Stimulated activated CD4-positive, alpha-beta T cell treated with anti-CD3 and anti-CD28 coated beads, Interleukin-15, amount 100 ng/mL, for 24 hours (primary cell): ENCODE data around the gene VPS25.
"Not testable (repeated sequence)": the region's sequence is repeated elsewhere in the genome, so short reads cannot be mapped to it uniquely, and the experiment has no call there.

Source experiments
- DNase-seq: peaks from one replicate; pipeline ENCODE4 v3.0.0-alpha.2; 2020

Gene VPS25

DNA sequence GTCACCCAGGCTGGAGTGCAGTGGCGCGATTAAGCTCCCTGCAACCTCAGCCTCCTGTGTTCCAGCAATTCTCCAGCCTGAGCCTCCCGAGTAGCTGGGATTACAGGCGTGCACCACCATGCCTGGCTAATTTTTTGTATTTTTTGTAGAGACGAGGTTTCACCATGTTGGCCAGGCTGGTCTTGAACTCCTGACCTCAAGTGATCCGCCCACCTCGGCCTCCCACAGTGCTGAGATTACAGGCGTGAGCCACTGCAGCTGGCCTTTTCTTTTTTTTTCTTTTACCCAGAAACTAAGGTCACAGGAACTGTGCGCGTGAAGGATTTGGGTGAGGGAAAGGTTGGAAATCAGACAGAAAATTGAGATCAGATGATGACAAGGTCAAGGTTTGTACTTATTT is 3.3 kb upstream of the VPS25 start:
- not testable (repeated sequence) for DNase-seq

DNA sequence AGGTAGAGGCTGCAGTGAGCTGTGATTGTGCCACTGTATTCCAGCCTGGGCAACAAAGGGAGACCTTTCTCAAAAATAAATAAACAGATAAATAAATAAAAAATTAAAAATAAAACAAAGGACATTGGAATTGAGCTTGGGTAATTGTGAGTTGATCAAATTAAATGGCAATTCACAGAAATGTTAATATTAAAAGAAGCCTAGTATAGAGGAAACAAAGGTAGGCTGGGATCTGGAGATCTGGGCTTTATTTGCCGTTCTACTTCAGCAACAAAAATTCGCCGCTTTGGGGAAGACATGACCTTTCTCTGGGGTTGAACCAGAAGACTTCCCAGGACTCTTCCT is 332 bp upstream of the VPS25 start:
- no peak for DNase-seq

DNA sequence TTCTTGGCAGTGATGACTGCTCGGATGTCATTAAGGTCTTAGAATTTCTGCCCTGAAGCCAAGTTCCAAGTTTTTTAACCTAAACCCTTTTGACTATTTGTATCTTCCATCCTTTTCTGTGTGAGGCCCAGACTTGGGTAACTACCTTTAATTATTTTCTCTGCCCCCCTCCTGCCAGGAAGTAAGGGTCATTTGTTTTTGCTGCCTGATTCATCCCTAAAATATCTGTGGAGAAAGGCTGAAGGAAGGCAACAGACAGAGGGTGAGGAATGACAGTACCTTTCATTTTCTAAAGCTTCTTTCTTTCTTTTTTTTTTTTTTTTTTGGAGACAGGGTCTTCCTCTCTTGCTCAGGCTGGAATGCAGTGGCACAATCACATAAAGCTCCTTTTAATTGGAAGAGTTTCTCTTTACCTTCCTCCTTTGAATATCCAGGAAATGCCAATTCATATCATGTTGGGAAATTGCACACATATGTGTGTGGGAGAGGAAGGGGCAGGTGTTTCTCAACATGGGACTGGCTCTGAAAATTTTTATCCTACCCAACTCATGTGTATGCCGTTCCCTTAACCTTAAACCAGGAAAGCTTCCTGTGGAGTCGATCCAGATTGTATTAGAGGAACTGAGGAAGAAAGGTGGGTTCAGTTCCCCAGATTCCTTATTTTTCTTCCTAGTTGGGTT is 957 bp downstream of the VPS25 start:
- no peak for DNase-seq

DNA sequence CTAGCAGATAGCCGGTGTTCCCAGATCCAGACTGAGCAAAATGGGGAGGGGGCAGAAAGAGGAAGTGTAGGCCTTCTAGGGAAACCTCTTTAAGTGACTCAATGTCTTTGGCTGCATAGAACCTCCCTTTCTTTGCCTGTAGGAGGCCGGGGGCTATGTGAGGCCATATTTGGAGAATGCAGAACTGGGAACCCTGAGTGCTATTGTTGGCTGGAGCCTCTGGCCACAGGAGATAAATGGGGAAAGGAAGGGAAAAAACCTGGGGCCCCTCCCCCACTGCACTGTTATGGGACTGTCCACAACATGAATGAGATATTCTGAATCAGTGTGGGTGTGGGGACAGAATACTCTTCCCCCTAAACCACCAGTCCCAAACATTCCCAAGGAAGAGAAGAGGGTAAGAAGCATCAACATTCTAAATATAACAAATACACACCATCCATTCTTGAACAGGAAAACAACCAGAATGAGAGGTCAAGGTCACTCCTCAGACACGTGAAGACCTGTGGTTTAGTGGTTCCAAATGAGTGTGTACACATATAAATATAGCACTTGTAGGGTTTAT is 2.4 kb downstream of the VPS25 start:
- DNase-seq: no peak

DNA sequence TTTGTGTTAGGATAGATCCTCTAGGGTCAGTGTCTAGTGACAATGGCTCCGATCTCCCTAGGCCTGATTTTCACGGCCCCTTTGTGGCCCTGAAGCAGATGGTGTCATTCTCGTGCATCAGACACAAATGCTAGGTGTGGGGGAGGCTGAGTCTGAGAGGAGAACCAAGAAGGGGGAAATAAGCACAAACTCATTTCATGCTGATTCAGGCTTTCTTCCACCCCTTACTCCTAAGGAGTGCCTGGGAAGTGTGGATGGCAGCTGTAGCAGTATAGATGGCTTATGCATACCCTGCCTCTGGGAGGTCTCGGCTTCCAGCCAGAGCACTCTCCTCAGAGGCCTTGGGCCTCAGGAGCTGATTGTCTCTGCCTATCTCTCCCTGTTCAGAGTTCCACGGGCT is 5.3 kb downstream of the VPS25 start:
- no peak for DNase-seq

DNA sequence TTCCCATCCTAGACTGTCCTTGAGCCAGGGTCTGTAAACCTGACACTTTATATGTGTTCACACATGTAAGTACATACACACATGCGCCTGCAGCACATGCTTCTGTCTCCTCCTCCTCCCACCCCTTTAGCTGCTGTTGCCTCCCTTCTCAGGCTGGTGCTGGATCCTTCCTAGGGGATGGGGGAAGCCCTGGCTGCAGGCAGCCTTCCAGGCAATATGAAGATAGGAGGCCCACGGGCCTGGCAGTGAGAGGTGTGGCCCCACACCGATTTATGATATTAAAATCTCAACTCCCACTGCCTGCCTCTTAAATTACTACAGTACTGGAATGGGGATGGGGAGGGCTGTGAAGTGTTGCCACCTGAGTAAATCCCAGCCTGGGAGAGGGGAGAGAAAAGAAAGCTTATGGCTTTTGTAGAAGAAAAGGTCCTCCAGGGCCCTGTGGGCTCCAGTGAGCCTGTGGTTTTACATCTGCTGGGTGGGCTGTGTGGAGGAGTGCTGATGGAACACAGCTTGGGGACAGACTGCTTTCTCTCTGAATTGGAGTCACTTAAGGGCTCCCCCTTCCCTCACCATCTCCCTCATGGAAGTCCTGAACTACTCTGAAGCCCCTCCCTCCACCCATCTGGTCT is 6.2 kb downstream of the VPS25 start:
- no peak for DNase-seq

DNA sequence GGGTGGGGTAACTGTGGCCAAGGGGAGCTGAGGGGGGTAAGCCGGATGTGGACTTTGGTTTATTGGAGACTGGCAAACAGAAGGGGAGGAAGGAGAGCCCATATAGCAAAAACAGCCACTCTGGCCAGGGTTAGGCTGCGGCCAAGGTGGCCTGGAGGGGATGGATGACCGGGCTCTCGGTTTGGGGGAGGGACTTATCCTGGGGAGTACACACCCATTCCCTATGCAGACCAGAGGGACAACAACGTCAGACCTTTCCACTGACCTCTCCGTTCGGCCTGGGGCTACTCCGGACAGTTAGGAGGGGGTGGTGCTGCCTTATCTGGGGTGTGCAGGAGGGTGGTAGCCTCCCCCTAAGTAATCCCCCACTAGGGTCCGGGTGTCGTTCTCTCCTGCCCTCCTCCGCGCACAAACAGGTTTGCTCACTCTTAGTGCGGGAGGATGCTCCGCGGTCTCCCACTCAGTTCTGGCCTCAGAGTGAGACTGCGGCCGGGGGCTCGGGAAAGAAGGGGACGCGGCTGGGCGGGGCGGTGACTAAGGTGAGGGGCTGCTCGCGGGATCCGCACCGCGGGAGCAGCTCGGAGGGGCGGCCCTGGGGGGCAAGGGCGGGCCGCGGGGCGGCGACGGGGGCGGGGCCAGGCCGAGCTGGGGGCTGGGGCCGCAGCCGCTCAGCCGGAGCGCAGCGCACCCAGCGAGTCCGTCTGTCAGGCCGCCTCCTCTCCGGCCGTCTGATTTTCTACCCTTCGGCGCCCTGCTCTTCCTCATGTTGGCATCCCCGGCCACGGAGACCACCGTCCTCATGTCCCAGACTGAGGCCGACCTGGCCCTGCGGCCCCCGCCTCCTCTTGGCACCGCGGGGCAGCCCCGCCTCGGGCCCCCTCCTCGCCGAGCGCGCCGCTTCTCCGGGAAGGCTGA is 6.9 kb downstream of the VPS25 start, which contains the start of gene WNK4:
Gene WNK4, plus strand, starts transcription at position 675 of the 915 bp plus-strand sequence. Its CDS starts 89 bp downstream, at position 764.
- peak; percentile 16 for DNase-seq

DNA sequence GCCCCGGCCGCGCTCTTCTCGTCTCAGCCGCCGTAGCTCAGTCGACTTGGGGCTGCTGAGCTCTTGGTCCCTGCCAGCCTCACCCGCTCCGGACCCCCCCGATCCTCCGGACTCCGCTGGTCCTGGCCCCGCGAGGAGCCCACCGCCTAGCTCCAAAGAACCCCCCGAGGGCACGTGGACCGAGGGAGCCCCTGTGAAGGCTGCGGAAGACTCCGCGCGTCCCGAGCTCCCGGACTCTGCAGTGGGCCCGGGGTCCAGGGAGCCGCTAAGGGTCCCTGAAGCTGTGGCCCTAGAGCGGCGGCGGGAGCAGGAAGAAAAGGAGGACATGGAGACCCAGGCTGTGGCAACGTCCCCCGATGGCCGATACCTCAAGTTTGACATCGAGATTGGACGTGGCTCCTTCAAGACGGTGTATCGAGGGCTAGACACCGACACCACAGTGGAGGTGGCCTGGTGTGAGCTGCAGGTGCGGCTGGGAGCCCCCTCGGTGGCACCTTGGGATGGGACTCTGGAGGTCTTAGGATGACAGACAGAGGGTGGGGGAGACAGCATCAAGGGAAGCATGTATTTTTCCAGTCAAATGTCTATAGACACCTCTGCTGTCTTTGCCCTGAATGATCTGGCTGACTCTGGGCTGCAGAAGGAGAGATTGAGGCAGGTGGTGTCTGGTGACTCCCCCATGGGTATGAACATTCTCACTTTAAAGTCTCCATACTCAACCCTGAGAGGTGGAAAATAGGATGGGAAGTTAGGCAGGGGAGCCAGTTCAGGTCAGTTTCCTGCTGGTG is 7.8 kb downstream of the VPS25 start:
- no peak for DNase-seq

DNA sequence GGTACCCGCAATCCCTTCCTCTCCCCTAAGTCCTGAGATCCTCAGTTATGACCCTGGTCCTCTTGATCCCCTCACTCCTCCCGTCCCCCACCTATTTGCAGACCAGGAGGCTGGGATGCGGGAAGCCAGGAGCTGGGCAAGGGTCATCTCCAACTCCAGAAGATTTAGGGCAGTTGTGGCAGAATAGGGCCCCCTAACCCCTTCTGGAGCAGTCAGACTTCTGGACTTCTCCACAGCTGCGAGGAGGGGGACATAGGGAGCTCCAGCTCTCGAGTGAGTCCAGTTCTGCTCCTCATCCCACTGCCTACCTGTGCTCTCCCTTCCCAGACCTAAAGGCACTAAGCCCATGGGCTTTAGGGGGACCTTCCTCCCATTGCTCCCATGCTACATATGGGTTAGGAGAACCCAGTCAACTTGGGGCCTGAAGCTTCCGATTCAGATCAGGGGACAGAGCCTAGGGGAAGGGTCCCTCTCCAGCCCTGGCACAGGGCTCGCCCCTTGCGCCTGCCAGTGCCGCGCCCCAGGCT is 8.5 kb downstream of the VPS25 start:
- no peak for DNase-seq

DNA sequence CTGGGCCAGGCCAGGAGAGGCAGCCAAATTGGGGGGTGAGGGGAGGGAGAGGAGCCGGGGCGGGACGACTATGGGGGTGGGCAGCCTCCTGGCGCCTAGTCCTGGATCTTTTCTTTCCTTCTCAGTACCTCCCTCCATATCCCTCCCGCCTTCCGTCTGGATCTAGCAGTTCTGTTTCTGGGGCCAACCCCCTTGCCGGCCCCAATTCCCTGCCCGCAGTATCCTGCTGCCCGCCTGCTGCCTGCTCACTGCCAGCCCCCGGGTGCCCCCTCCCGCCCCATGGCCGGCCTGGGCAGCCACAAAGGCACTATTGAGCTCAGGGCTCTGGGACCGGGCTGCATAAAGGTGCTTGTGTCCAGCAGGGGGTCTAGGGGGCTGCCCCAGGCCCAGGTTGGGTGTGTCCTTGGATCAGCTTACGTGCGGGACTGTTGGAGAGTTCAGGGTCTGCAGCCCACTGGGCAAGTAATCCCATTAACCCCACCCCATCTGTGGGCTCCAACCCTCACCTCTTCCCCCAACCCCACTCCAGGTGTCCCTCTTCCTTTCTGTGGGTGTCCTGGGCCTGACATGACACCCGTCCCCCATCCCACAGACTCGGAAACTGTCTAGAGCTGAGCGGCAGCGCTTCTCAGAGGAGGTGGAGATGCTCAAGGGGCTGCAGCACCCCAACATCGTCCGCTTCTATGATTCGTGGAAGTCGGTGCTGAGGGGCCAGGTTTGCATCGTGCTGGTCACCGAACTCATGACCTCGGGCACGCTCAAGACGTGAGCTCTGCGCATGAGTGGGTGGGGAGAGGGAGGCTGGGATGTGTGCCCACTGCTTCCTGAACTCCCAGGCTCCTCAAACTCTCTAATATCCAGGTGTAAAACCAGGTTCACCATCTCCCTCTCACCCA is 9.2 kb downstream of the VPS25 start:
- no peak for DNase-seq

DNA sequence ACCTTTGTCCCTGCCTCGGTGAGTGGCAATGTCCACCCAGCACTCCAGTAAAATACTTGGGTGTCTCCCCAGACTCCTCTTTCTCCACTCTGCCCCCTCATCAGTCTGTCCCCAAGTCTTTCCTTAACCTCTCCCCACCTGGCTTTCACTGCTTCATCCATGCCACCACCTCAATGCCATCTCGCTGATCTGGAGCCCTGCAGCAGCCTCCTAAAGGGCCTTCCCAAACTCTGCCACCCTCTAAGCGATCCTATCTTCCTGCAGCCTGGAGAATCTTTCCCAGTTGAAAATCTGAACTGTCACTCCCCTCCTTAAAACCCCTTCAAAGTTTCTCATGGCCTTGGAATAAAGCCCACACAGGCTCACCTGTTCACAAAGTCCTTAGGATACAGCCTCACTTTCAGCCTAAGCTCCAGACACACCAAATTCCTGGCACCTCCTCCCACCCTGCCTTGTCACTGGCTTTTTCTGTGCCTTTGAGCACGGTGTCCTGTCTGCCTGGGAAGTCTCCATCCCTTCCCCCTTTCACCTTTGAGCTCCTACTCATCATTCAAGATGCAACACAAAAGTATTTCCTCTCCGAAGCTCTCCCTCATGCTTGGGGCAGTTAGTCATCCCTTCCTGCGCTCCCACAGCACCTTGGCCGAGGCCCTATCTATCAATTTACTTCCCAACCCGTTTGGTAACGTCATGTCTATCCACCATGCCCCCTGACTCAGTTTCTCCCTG is 10.0 kb downstream of the VPS25 start:
- DNase-seq: peak; percentile 12

DNA sequence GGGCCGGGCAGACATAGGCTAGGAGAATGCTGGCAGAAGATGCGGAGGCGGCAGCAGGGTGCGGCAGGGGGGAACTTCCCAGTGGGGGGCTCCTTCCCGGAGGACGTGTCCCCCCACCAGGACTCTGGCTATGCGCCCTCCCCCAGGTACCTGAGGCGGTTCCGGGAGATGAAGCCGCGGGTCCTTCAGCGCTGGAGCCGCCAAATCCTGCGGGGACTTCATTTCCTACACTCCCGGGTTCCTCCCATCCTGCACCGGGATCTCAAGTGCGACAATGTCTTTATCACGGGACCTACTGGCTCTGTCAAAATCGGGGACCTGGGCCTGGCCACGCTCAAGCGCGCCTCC is 10.5 kb downstream of the VPS25 start:
- DNase-seq: no peak

DNA sequence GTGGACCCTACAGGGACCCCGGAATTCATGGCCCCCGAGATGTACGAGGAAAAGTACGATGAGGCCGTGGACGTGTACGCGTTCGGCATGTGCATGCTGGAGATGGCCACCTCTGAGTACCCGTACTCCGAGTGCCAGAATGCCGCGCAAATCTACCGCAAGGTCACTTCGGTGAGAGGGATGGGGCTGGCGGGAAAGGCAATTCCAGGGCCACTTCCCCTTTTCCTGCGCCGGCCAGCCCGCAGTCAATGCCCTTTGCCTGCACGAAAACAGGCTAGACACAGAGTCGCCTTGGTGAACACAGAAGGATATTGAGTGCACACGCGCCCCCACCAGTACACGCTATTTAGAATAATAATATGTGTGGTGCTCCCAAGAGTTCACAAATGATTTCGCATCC is 11.2 kb downstream of the VPS25 start:
- DNase-seq: no peak

DNA sequence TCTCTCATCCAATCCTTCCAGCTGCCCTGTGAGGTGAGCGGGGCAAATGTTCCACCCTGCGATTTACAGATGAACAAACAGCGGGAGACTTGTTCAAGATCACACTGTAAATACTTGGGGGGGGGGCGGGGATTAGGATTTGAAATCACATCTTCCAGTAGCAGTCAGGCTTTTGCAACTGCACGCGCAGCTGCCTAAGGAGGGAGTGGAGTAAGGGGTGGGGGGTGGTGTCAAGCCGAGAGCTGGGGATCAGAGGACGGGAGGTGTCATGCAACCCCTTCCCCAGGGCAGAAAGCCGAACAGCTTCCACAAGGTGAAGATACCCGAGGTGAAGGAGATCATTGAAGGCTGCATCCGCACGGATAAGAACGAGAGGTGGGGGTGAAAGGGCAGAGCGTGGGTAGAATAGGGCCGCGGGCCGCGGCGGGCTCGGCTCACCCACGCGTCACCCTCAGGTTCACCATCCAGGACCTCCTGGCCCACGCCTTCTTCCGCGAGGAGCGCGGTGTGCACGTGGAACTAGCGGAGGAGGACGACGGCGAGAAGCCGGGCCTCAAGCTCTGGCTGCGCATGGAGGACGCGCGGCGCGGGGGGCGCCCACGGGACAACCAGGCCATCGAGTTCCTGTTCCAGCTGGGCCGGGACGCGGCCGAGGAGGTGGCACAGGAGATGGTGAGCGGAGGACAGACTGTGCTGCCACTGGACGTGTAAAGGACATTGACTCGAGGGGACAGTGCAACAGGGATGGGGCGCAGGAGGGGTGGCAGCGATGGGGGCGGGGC is 11.8 kb downstream of the VPS25 start:
- DNase-seq: peak; percentile 22

DNA sequence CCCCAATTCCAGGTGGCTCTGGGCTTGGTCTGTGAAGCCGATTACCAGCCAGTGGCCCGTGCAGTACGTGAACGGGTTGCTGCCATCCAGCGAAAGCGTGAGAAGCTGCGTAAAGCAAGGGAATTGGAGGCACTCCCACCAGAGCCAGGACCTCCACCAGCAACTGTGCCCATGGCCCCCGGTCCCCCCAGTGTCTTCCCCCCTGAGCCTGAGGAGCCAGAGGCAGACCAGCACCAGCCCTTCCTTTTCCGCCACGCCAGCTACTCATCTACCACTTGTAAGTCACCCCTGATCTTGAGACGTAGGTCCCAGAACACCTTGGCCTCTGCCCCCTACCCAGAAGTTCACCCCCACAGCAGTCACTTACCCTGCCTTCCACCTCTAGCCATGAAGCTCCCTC is 14.0 kb downstream of the VPS25 start:
- no peak for DNase-seq

DNA sequence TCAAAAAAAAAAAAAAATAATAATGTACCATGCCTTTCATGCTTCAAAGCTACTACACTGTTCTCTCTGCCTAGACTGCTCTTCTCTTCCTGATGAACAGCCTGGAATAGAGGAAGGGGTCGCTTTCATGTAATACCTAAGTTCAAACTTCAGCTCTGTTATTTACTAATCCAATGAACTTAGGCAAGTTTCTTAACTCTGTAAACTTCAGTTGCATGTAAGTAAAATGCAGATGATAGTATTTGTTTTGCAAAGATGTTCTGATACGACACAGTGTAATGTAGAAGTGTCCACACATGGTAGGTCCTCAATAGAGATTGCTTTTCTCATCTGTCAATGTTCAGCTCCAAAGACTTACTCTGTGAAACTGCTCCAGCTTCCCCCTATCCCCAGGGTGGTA is 18.7 kb downstream of the VPS25 start:
- no peak for DNase-seq

DNA sequence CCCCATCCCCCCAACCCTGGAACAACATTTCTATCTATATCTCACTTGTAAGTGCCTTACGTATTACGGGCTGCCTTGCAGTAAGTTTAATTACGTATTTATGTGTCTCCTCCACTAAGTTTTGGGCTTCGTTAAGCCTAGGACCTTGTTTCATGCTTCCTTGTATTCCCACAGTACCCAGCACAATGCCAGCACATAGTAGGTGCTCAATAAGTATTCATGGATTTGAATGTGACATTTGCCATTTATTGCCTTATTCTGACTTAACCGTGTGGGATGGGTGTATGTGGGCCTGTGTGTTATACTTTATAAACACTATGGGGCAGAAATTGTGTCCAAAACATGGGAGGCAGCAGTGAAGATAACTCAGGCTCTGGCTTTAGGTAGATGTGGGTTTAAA is 19.3 kb downstream of the VPS25 start:
- no peak for DNase-seq

DNA sequence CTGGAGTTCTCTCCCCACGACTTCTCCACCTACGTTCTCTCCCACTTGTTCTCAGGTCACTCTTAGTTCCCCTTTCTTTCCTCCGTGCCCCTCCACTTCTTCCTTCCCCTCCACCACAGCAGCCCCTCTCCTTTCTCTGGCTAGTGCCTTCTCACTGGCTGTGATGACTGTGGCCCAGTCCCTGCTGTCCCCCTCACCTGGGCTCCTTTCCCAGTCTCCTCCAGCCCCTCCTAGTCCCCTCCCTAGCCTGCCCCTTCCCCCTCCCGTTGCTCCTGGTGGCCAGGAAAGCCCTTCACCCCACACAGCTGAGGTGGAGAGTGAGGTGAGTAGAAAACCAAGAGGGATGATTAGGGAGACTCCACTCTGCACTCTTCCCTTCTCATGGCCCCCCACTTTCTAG is 21.8 kb downstream of the VPS25 start:
- DNase-seq: no peak

DNA sequence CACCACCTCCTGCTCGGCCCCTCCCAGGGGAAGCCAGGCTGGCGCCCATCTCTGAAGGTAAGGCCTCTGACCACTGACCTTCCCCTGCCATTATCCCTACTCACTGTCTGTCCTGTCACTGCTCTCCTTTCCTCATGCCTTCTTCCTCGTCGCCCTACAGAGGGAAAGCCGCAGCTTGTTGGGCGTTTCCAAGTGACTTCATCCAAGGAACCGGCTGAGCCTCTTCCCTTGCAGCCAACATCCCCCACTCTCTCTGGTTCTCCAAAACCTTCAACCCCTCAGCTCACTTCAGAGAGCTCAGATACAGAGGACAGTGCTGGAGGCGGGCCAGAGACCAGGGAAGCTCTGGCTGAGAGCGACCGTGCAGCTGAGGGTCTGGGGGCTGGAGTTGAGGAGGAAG is 22.2 kb downstream of the VPS25 start:
- DNase-seq: no peak
